Epithelial cell of esophagus (primary cell): ENCODE data around the gene FANCI.
"Not testable (repeated sequence)": the region's sequence is repeated elsewhere in the genome, so short reads cannot be mapped to it uniquely, and the experiment has no call there.

Experiments used
- DNase-seq: peaks from one replicate; pipeline ENCODE4 v3.0.0; 2010; ENCODE audit warnings: low read depth
- H3K4me3 ChIP-seq: 2 replicates; pipeline ENCODE4 v1.5.1; 2011; ENCODE audit warnings: mild to moderate bottlenecking, low read length, control low read depth
- TF ChIP-seq, protein P1 (sequence below): IDR thresholded peaks from 2 replicates; pipeline ENCODE4 v1.5.1; 2011; ENCODE audit warnings: low read depth, mild to moderate bottlenecking, low read length, control low read depth, inconsistent platforms; ENCODE audit not compliant: insufficient read depth; ENCODE audit errors: missing control alignments

FANCI gene

DNA sequence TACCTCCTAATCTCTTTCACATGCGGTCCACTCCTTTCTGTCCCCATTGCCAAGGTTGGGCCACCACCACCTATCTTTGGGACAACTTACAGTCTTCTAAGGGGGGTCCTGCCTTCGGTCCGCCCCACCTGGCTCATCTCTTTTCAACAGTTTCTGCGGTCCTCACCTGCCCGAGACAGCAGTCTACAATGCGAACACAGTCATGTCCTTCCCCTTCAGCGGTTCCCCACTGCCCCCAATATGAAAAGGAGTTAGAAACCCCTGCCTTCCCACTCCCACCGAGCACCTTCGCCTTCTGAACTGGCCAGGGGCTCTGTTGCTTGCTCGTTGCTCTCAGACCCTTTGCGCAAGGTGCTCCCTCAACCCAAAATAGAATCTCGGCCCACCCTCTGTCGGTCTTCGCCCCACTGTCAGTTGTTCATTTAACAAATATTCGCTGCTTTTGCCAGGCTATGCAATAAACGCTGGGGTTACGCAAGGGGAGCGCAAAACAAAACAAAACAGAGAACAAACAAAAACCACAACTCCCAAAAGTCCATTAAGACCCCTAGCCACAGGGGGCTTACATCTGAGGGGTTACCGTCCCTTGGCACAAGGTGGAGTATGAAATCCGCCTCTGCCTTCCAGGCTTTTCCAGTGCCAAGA lies 611 bp upstream of the FANCI start:
- DNase-seq = no peak

DNA sequence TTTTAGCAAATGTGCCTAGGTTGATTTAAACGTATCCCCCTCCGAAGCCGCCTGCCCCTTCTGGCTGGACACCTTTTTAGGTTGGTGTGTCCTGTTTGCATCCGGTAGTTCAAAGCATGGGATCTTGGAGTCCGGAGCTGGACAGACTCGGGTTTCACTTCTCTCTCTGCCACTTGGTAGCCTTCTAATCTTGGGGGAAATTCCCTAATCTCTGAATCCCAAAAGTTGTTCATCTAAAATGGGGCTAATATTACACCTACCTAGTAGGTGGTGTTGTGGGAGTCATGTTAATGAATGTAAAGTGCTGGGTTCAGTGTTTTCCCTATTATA lies 760 bp downstream of the FANCI start:
- DNase-seq = no peak
- peak overlapping the region; percentile 94 for H3K4me3 ChIP-seq
- TF ChIP-seq, protein P1, sequence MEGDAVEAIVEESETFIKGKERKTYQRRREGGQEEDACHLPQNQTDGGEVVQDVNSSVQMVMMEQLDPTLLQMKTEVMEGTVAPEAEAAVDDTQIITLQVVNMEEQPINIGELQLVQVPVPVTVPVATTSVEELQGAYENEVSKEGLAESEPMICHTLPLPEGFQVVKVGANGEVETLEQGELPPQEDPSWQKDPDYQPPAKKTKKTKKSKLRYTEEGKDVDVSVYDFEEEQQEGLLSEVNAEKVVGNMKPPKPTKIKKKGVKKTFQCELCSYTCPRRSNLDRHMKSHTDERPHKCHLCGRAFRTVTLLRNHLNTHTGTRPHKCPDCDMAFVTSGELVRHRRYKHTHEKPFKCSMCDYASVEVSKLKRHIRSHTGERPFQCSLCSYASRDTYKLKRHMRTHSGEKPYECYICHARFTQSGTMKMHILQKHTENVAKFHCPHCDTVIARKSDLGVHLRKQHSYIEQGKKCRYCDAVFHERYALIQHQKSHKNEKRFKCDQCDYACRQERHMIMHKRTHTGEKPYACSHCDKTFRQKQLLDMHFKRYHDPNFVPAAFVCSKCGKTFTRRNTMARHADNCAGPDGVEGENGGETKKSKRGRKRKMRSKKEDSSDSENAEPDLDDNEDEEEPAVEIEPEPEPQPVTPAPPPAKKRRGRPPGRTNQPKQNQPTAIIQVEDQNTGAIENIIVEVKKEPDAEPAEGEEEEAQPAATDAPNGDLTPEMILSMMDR = no peak

More for the DNA sequence above, 611 bp upstream of the FANCI start:
- H3K4me3 ChIP-seq = peak overlapping the region; percentile 94
- TF ChIP-seq, protein P1 = no peak

DNA sequence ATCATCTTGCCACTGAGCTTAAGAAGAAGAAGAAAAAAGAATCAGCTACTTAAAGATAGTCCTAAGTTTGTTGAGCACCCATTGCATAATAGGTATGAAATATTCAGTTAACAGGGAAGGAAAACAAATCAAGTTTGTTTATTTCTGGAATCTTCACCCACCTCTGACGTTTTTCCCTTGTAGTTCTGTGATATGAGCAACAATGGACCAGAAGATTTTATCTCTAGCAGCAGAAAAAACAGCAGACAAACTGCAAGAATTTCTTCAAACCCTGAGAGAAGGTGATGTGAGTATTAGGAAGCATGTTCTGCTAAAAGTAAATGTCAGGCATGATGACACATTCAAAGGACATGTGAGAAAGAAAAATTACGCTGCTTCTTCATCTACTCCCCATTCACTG lies 3.7 kb downstream of the FANCI start:
- no peak overlapping the region for H3K4me3 ChIP-seq
- DNase-seq = no peak
- TF ChIP-seq, protein P1 = no peak

DNA sequence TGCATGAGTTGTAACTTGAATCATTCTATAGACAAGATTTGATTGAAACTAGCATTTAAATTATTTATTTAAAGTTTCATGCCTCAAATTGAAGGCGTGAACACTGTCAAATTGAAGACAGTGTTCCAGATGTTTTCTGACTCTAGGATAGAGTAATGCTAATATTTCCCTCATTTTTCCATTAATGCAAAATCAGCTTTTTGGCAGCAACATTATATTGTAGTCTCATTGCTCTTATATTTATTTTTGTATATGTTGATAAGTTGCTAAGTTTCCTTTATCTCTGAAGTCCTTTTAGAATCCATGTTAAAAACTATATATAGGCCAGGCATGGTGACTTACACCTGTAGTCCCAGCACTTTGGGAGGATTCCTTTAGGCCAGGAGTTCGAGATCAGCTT lies 4.8 kb downstream of the FANCI start:
- no peak for DNase-seq
- H3K4me3 ChIP-seq = no peak overlapping the region
- TF ChIP-seq, protein P1 = no peak

DNA sequence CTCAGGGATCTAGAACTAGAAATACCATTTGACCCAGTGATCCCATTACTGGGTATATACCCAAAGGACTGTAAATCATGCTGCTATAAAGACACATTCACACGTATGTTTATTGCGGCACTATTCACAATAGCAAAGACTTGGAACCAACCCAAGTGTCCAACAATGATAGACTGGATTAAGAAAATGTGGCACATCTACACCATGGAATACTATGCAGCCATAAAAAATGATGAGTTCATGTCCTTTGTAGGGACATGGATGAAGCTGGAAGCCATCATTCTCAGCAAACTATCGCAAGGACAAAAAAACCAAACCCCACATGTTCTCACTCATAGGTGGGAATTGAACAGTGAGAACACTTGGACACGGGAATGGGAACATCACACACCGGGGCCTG lies 6.4 kb downstream of the FANCI start:
- DNase-seq, H3K4me3 ChIP-seq: not testable (repeated sequence)

DNA sequence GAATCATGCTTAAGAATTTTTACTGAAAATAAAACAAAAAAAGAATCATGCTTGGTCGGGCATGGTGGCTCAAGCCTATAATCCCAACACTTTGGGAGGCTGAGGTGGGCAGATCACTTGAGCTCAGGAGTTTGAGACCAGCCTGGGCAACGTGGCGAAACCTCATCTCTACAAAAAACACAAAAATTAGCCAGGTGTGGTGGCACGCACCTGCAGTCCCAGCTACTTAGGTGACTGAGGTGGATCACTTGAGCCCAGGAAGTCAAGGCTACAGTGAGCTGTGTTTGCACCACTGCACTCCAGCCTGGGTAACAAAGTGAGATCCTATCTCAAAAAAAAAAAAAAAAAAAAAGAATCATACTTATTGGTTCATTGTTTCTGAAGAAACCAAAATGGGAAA lies 33.5 kb downstream of the FANCI start:
- H3K4me3 ChIP-seq, DNase-seq: not testable (repeated sequence)

DNA sequence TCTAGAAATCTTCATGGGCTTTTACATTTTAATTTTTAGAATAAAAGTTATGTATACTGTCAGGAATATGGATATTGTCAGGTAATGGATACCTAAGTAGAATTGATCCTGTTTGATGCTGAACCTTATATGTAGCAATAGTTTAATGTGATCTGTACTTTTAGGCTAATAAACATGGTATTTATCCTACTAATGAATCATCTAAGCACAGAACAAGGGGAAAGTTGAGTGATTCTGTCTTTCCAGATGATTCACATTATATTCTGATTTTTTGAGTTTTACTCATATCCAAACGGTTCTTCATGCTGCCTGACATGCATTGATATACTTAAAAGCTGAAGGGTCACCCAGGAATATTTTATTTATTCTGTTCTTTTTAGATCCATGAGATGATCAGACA lies 34.5 kb downstream of the FANCI start:
- TF ChIP-seq, protein P1 = no peak
- no peak overlapping the region for H3K4me3 ChIP-seq
- DNase-seq = peak; percentile 1

DNA sequence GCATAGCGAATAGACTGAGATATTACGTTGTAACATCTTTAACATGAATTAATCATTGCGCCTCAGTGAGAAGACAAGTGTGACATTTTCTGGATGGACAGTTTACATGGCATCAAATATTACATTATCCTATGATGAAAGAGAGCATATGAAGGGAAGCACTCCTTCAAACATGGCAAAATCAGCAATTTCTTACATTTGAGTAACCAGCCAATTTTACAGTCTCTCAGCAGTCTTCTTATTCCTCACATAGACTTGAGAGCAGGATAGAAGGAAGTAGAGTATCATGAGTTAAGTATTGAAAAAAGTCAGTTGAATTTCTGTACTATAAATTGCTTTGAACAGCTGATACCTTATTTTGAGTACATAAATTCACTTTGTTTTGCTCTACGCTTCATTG lies 38.9 kb downstream of the FANCI start:
- H3K4me3 ChIP-seq = no peak overlapping the region
- DNase-seq = no peak
- TF ChIP-seq, protein P1 = no peak
